Neural progenitor cell (in vitro differentiated cells): ENCODE data around the gene MYCN. TPM values are rescaled to one million over a fixed set of nuclear protein-coding genes. Genes with fewer than 3 reads are reported as not detected.

Source experiments
- DNase-seq: peaks from one replicate; pipeline ENCODE4 v3.0.0-alpha.2; 2016; ENCODE audit warnings: low spot score
- H2AFZ ChIP-seq: fragments of 200-600 bp; sonication (generic); replicated peaks from 2 replicates; pipeline ENCODE4 v1.6.1; 2016; ENCODE audit warnings: antibody characterized with exemption
- H3F3A ChIP-seq: fragments of 200-600 bp; sonication (generic); 2 replicates; pipeline ENCODE4 v1.6.1; 2016; ENCODE audit warnings: antibody characterized with exemption, low read depth
- H3K27ac ChIP-seq: fragments of 200-600 bp; sonication (generic); 2 replicates; pipeline ENCODE4 v1.5.1; 2016; ENCODE audit warnings: mild to moderate bottlenecking
- H3K27me3 ChIP-seq: fragments of 200-600 bp; sonication (generic); 2 replicates; pipeline ENCODE4 v1.6.1; 2016; ENCODE audit warnings: mild to moderate bottlenecking, moderate library complexity
- H3K36me3 ChIP-seq: fragments of 200-600 bp; sonication (generic); 2 replicates; pipeline ENCODE4 v1.5.1; 2016
- H3K4me1 ChIP-seq: fragments of 200-600 bp; sonication (generic); 2 replicates; pipeline ENCODE4 v1.6.1; 2016; ENCODE audit warnings: mixed run types
- H3K4me2 ChIP-seq: fragments of 200-600 bp; sonication (generic); 2 replicates; pipeline ENCODE4 v1.6.1; 2016
- H3K4me3 ChIP-seq: fragments of 200-600 bp; sonication (generic); 2 replicates; pipeline ENCODE4 v1.5.1; 2016
- H3K79me2 ChIP-seq: fragments of 200-600 bp; sonication (generic); 2 replicates; pipeline ENCODE4 v1.6.1; 2016; ENCODE audit warnings: low read depth
- H3K9ac ChIP-seq: fragments of 200-600 bp; sonication (generic); 2 replicates; pipeline ENCODE4 v1.6.1; 2016
- H3K9me3 ChIP-seq: fragments of 200-600 bp; sonication (generic); 2 replicates; pipeline ENCODE4 v1.5.1; 2016; ENCODE audit warnings: low read depth
- H4K20me1 ChIP-seq: fragments of 200-600 bp; sonication (generic); 2 replicates; pipeline ENCODE4 v1.6.1; 2016; ENCODE audit warnings: low read depth
- H3K27ac Mint-ChIP-seq: 3 replicates; pipeline ENCODE4 v1.8.0; 2021; ENCODE audit warnings: mixed read lengths
- H3K27me3 Mint-ChIP-seq: 2 replicates; pipeline ENCODE4 v1.8.0; 2022; ENCODE audit warnings: low read depth, mild to moderate bottlenecking, inconsistent platforms, moderate library complexity, mixed read lengths; ENCODE audit not compliant: insufficient read depth
- H3K36me3 Mint-ChIP-seq: 3 replicates; pipeline ENCODE4 v1.8.0; 2021; ENCODE audit warnings: mixed read lengths
- H3K4me1 Mint-ChIP-seq: 3 replicates; pipeline ENCODE4 v1.8.0; 2021; ENCODE audit warnings: mixed read lengths
- H3K4me3 Mint-ChIP-seq: 3 replicates; pipeline ENCODE4 v1.8.0; 2021; ENCODE audit warnings: mild to moderate bottlenecking, moderate library complexity, mixed read lengths
- H3K9me3 Mint-ChIP-seq: 3 replicates; pipeline ENCODE4 v1.8.0; 2020; ENCODE audit warnings: mixed read lengths
- EZH2 ChIP-seq: fragments of 200-600 bp; sonication (generic); IDR thresholded peaks from 2 replicates; pipeline ENCODE4 v1.6.1; 2017; ENCODE audit warnings: antibody characterized with exemption, mild to moderate bottlenecking, moderate library complexity
- EZH2phosphoT487 ChIP-seq: fragments of 200-600 bp; sonication (generic); IDR thresholded peaks from 2 replicates; pipeline ENCODE4 v1.6.1; 2017; ENCODE audit warnings: antibody characterized with exemption
- total RNA-seq: library from RNA; depleted of rRNA; stranded (reverse); fragments of >200 nt; gene quantifications from 2 replicates; pipeline ENCODE4 v1.2.3, GENCODE V29; 2015; ENCODE audit warnings: low replicate concordance
- TF ChIP-seq, protein P1 (sequence below): fragments of 200-600 bp; sonication (generic); IDR thresholded peaks from 2 replicates; pipeline ENCODE4 v1.5.1; 2017; ENCODE audit warnings: antibody characterized with exemption, mild to moderate bottlenecking

Gene MYCN
- total RNA-seq, 1 donor from 2014 or later = 24.7 TPM

DNA sequence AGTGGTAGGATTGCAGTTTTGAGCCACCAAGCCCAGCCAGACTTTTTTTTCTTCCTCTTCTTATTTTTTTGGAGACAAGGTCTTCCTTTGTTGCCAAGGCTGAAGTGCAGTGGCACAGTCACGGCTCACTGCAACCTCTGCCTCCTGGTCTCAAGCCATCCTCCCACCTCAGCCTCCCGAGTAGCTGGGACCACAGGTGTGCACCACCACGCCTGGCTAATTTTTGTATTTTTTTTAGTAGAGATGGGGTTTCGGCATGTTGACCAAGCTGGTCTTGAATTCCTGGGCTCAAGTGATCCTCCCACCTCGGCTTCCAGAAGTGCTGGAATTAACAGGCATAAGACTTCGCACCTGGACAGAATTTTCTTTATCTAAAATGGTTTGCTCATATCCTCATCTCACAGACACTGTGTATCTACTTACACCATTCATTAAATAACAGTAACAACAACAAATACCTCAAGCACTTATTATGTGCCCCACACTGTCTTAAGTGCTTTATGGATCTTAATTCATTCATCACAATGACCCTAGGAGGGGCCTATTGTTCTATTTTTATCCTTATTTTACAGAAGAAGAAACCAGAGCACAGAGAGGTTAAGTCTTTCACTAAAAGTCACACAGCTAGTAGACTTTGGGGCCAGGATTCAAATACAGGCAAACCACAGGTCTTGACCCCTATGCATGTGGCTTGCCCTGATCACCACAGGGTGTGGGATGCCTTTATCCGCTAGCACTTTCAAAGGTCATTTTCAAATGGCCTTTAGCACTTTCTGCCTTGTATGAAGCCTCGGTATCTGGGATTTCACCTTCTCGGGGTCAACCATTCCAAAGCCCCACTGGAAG, 39.6 kb downstream of the MYCN start:
- Histone ChIP-seq H3K27ac (no peak overlapping the region), H3K4me2 (peak overlapping the region; percentile 23), H2AFZ (no peak overlapping the region), H3K36me3 (no peaks in the 10 kb centered on the region), H3K4me1 (peaks cover 47% of the 10 kb centered on the region), H3K9me3 (no peaks in the 10 kb centered on the region), H4K20me1 (no peaks in the 10 kb centered on the region), H3F3A (peaks cover 46% of the 10 kb centered on the region), H3K4me3 (no peak overlapping the region), H3K27me3 (no peaks in the 10 kb centered on the region), H3K79me2 (no peaks in the 10 kb centered on the region), H3K9ac (no peak overlapping the region)
- no peak for TF ChIP-seq EZH2
- TF ChIP-seq EZH2phosphoT487 = no peak
- TF ChIP-seq, protein P1, sequence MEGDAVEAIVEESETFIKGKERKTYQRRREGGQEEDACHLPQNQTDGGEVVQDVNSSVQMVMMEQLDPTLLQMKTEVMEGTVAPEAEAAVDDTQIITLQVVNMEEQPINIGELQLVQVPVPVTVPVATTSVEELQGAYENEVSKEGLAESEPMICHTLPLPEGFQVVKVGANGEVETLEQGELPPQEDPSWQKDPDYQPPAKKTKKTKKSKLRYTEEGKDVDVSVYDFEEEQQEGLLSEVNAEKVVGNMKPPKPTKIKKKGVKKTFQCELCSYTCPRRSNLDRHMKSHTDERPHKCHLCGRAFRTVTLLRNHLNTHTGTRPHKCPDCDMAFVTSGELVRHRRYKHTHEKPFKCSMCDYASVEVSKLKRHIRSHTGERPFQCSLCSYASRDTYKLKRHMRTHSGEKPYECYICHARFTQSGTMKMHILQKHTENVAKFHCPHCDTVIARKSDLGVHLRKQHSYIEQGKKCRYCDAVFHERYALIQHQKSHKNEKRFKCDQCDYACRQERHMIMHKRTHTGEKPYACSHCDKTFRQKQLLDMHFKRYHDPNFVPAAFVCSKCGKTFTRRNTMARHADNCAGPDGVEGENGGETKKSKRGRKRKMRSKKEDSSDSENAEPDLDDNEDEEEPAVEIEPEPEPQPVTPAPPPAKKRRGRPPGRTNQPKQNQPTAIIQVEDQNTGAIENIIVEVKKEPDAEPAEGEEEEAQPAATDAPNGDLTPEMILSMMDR = no peak
- Mint-ChIP-seq H3K4me3 (peak overlapping the region; percentile 54), H3K4me1 (peaks cover 66% of the 10 kb centered on the region), H3K27ac (peak overlapping the region; percentile 93), H3K27me3 (peaks cover 20% of the 10 kb centered on the region), H3K36me3 (no peaks in the 10 kb centered on the region), H3K9me3 (peaks cover 2% of the 10 kb centered on the region)
- no peak for DNase-seq

DNA sequence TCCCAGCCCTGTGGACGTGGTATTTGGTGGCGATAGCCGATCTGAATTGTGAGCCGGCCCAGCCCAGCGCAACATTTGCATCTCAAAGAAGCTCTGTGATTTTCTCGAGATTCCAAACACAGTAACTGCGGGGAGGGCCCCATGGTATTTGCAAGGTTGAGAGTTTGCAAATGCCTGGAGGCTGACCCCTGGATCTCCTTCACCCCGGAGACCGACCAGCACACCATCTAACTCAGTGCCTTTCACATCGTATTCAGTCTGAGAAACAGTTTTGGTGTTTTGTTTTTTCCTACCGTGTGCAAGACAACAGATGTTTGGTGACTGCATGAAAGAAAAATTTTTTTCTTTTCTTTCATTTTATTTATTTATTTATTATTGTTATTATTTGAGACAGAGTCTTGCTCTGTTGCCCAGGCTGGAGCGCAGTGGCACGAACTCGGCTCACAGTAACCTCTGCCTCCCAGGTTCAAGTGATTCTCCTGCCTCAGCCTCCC, 40.3 kb downstream of the MYCN start:
- Mint-ChIP-seq H3K27ac (peak overlapping the region; percentile 50), H3K4me3 (no peak overlapping the region), H3K4me1 (peaks cover 65% of the 10 kb centered on the region), H3K9me3 (peaks cover 2% of the 10 kb centered on the region), H3K27me3 (peaks cover 20% of the 10 kb centered on the region), H3K36me3 (no peaks in the 10 kb centered on the region)
- Histone ChIP-seq H3K9ac (no peak overlapping the region), H2AFZ (no peak overlapping the region), H3K27me3 (no peaks in the 10 kb centered on the region), H3K79me2 (no peaks in the 10 kb centered on the region), H3K4me1 (peaks cover 47% of the 10 kb centered on the region), H3K4me3 (no peak overlapping the region), H3K27ac (no peak overlapping the region), H3F3A (peaks cover 46% of the 10 kb centered on the region), H3K36me3 (no peaks in the 10 kb centered on the region), H3K4me2 (peak overlapping the region; percentile 23), H3K9me3 (no peaks in the 10 kb centered on the region), H4K20me1 (no peaks in the 10 kb centered on the region)
- TF ChIP-seq EZH2 (no peak), EZH2phosphoT487 (no peak)
- TF ChIP-seq, protein P1 = no peak
- DNase-seq = peak; percentile 74

DNA sequence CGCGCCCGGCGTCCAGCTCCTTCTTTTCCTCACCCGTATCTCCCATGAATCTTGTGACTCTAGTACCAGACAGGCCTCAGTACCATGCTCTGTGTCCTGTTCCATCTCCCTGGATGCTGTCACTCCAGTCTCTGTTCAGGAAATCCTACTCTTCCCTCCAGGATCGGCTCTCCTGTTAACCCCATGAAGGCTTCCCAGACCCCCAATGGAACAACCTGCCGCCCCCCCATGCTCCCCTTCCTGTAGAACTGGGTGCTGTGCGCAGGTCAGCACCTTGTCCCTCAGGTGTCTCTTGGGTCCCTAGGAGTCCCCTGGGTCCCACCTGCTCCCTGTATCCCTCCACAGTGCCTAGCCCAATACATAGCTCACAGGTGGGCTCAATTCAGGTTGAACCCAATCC, 41.3 kb downstream of the MYCN start:
- Histone ChIP-seq H2AFZ (no peak overlapping the region), H3K4me1 (peaks cover 43% of the 10 kb centered on the region), H3K4me2 (no peak overlapping the region), H3K36me3 (no peaks in the 10 kb centered on the region), H4K20me1 (no peaks in the 10 kb centered on the region), H3F3A (peaks cover 46% of the 10 kb centered on the region), H3K27me3 (no peaks in the 10 kb centered on the region), H3K9me3 (no peaks in the 10 kb centered on the region), H3K4me3 (no peak overlapping the region), H3K9ac (no peak overlapping the region), H3K79me2 (no peaks in the 10 kb centered on the region), H3K27ac (no peak overlapping the region)
- Mint-ChIP-seq H3K27ac (peak overlapping the region; percentile 5), H3K36me3 (no peaks in the 10 kb centered on the region), H3K4me3 (peak overlapping the region; percentile 21), H3K27me3 (peaks cover 20% of the 10 kb centered on the region), H3K4me1 (peaks cover 57% of the 10 kb centered on the region), H3K9me3 (peaks cover 2% of the 10 kb centered on the region)
- TF ChIP-seq, protein P1 = no peak
- TF ChIP-seq EZH2phosphoT487 (no peak), EZH2 (no peak)
- no peak for DNase-seq
